ENCODE results near the gene OR13J1. TPM values are rescaled to one million over a fixed set of nuclear protein-coding genes. Genes with fewer than 3 reads are reported as not detected.

OR13J1 gene
- total RNA-seq, 1 donor from 2014 or later = not detected

GRCh38 chr9:35859990-35860339 lies 10.2 kb downstream of the OR13J1 start:
- intact Hi-C loops (cut with micrococcal nuclease) = no loop called here

GRCh38 chr9:35859310-35859989 lies 10.8 kb downstream of the OR13J1 start:
- intact Hi-C loops (cut with micrococcal nuclease) = no loop called here

GRCh38 chr9:35858458-35858857 lies 11.7 kb downstream of the OR13J1 start:
- intact Hi-C loops (cut with micrococcal nuclease) = no loop called here

- intact Hi-C loops (cut with micrococcal nuclease) = no loop called here
Measured at GRCh38 chr9:35856882-35857281, 13.3 kb downstream of the OR13J1 start.

- intact Hi-C loops (cut with micrococcal nuclease) = no loop called here
Measured at GRCh38 chr9:35856206-35856605, 14.0 kb downstream of the OR13J1 start.

GRCh38 chr9:35854091-35854762 lies 16.0 kb downstream of the OR13J1 start:
- intact Hi-C loops (cut with micrococcal nuclease) = no loop called here

GRCh38 chr9:35852876-35853865 lies 17.0 kb downstream of the OR13J1 start:
- intact Hi-C loops (cut with micrococcal nuclease) = no loop called here

GRCh38 chr9:35852267-35852815 lies 17.9 kb downstream of the OR13J1 start:
- intact Hi-C loops (cut with micrococcal nuclease) = no loop called here

- intact Hi-C loops (cut with micrococcal nuclease) = no loop called here
Measured at GRCh38 chr9:35847792-35848572, 22.2 kb downstream of the OR13J1 start.

- intact Hi-C loops (cut with micrococcal nuclease) = no loop called here
Measured at GRCh38 chr9:35845824-35846771, 24.1 kb downstream of the OR13J1 start.

GRCh38 chr9:35844628-35845270 lies 25.5 kb downstream of the OR13J1 start:
- intact Hi-C loops (cut with micrococcal nuclease) = no loop called here

GRCh38 chr9:35842795-35843194 lies 27.4 kb downstream of the OR13J1 start:
- intact Hi-C loops (cut with micrococcal nuclease) = no loop called here

GRCh38 chr9:35842020-35842745 lies 28.0 kb downstream of the OR13J1 start:
- intact Hi-C loops (cut with micrococcal nuclease) = no loop called here

- intact Hi-C loops (cut with micrococcal nuclease) = no loop called here
Measured at GRCh38 chr9:35841645-35841900, 28.6 kb downstream of the OR13J1 start.

GRCh38 chr9:35840881-35841644 lies 29.1 kb downstream of the OR13J1 start:
- intact Hi-C loops (cut with micrococcal nuclease) = no loop called here

- intact Hi-C loops (cut with micrococcal nuclease) = no loop called here
Measured at GRCh38 chr9:35839926-35840325, 30.3 kb downstream of the OR13J1 start.

GRCh38 chr9:35836595-35836994 lies 33.6 kb downstream of the OR13J1 start:
- intact Hi-C loops (cut with micrococcal nuclease) = no loop called here

GRCh38 chr9:35835766-35836165 lies 34.4 kb downstream of the OR13J1 start:
- intact Hi-C loops (cut with micrococcal nuclease) = no loop called here
